H1 (cell line): ENCODE data around the gene CREB1.

ENCODE experiments used
- CEBPB ChIP-seq: IDR thresholded peaks from 2 replicates; pipeline ENCODE4 v1.6.1; 2012; ENCODE audit warnings: low read depth, low read length
- CHD2 ChIP-seq: IDR thresholded peaks from 2 replicates; pipeline ENCODE4 v1.6.1; 2012; ENCODE audit warnings: low read length, improper control_type of control experiment
- EGR1 ChIP-seq: IDR thresholded peaks from 2 replicates; pipeline ENCODE4 v1.6.1; 2011; ENCODE audit warnings: low read depth, low read length, borderline replicate concordance
- HDAC6 ChIP-seq: IDR thresholded peaks from one replicate; pipeline ENCODE4 v1.7.1; 2012; ENCODE audit warnings: low read depth, mild to moderate bottlenecking, inconsistent platforms, low read length, moderate library complexity
- MAFK ChIP-seq: IDR thresholded peaks from 2 replicates; pipeline ENCODE4 v1.6.1; 2012; ENCODE audit warnings: low read depth, mild to moderate bottlenecking, improper control_type of control experiment, low read length
- MAX ChIP-seq: IDR thresholded peaks from 2 replicates; pipeline ENCODE4 v1.6.1; 2012; ENCODE audit warnings: inconsistent platforms
- POLR2A ChIP-seq, 2 experiments: IDR thresholded peaks; 1 replicate in 1 of 2; 2 replicates in 1 of 2; pipeline ENCODE4 v1.6.1; 2011; ENCODE audit warnings: low read depth in 2 of 2, low read length in 2 of 2, mild to moderate bottlenecking in 2 of 2; ENCODE audit errors: control extremely low read depth in 1 of 2
- RNF2 ChIP-seq: fragments of 200-900, 300-1000 bp; sonication (generic); IDR thresholded peaks from 2 replicates; pipeline ENCODE4 v1.7.1; 2016; ENCODE audit warnings: borderline replicate concordance, low read depth, mild to moderate bottlenecking, antibody characterized with exemption, low read length; ENCODE audit not compliant: poor library complexity, severe bottlenecking; ENCODE audit errors: missing control alignments
- SIX5 ChIP-seq: IDR thresholded peaks from 2 replicates; pipeline ENCODE4 v1.6.1; 2011; ENCODE audit warnings: mild to moderate bottlenecking, low read depth, low read length
- SP1 ChIP-seq: IDR thresholded peaks from 2 replicates; pipeline ENCODE4 v1.6.1; 2011; ENCODE audit warnings: low read depth, low read length
- TBP ChIP-seq: IDR thresholded peaks from 2 replicates; pipeline ENCODE4 v1.6.1; 2011; ENCODE audit warnings: low read depth, low read length, improper control_type of control experiment
- TF ChIP-seq, protein P1 (sequence below): IDR thresholded peaks from 2 replicates; pipeline ENCODE4 v1.6.1; 2011; ENCODE audit warnings: low read length, improper control_type of control experiment
- TF ChIP-seq, protein P2 (sequence below), 3 experiments: IDR thresholded peaks; 1 replicate in 2 of 3; 2 replicates in 1 of 3; pipeline versions ENCODE4 v1.5.1 to v1.6.1; 2011; ENCODE audit warnings: low read length in 3 of 3, mild to moderate bottlenecking in 3 of 3, inconsistent platforms in 2 of 3, low read depth in 1 of 3, moderate library complexity in 1 of 3; ENCODE audit not compliant: insufficient read depth in 1 of 3; ENCODE audit errors: control extremely low read depth in 1 of 3
- TF ChIP-seq, protein P3 (sequence below): IDR thresholded peaks from 2 replicates; pipeline ENCODE4 v1.6.1; 2011; ENCODE audit warnings: low read depth, mild to moderate bottlenecking, low read length; ENCODE audit not compliant: insufficient read depth

GRCh38 chr2:207533461-207534008 lies 3.8 kb downstream of the CREB1 start:
- TF ChIP-seq, protein P1, sequence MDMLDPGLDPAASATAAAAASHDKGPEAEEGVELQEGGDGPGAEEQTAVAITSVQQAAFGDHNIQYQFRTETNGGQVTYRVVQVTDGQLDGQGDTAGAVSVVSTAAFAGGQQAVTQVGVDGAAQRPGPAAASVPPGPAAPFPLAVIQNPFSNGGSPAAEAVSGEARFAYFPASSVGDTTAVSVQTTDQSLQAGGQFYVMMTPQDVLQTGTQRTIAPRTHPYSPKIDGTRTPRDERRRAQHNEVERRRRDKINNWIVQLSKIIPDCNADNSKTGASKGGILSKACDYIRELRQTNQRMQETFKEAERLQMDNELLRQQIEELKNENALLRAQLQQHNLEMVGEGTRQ: no peak
- TF ChIP-seq, protein P2, sequence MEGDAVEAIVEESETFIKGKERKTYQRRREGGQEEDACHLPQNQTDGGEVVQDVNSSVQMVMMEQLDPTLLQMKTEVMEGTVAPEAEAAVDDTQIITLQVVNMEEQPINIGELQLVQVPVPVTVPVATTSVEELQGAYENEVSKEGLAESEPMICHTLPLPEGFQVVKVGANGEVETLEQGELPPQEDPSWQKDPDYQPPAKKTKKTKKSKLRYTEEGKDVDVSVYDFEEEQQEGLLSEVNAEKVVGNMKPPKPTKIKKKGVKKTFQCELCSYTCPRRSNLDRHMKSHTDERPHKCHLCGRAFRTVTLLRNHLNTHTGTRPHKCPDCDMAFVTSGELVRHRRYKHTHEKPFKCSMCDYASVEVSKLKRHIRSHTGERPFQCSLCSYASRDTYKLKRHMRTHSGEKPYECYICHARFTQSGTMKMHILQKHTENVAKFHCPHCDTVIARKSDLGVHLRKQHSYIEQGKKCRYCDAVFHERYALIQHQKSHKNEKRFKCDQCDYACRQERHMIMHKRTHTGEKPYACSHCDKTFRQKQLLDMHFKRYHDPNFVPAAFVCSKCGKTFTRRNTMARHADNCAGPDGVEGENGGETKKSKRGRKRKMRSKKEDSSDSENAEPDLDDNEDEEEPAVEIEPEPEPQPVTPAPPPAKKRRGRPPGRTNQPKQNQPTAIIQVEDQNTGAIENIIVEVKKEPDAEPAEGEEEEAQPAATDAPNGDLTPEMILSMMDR (IDR thresholded peaks at IDR 0.05; ENCODE audit: control extremely low read depth in 1 of 3, insufficient read depth in 1 of 3, low read depth in 1 of 3, low read length in 3 of 3): no peak
- no peak for TF ChIP-seq CEBPB
- TF ChIP-seq CHD2: no peak
- no peak for TF ChIP-seq POLR2A (IDR thresholded peaks at IDR 0.05; ENCODE audit: control extremely low read depth in 1 of 2, low read depth in 2 of 2, low read length in 2 of 2)
- no peak for TF ChIP-seq MAFK
- TF ChIP-seq HDAC6: no peak
- TF ChIP-seq, protein P3, sequence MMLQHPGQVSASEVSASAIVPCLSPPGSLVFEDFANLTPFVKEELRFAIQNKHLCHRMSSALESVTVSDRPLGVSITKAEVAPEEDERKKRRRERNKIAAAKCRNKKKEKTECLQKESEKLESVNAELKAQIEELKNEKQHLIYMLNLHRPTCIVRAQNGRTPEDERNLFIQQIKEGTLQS: no peak
- no peak for TF ChIP-seq SP1
- no peak for TF ChIP-seq EGR1
- TF ChIP-seq RNF2: no peak
- TF ChIP-seq MAX: no peak
- no peak for TF ChIP-seq TBP
- no peak for TF ChIP-seq SIX5
